C4-2B (cell line): ENCODE results near the gene ASB13.

Experiments used
- CTCF ChIP-seq: fragments of 450-650 bp; conservative IDR thresholded peaks from 2 replicates; pipeline ENCODE4 v1.5.1; 2017; ENCODE audit warnings: mild to moderate bottlenecking
- ZFX ChIP-seq: fragments of 450-650 bp; IDR thresholded peaks from 2 replicates; pipeline ENCODE4 v1.6.1; 2017

GRCh38 chr10:5592070-5592469, 74.3 kb downstream of the ASB13 start:
- no peak for TF ChIP-seq CTCF
- no peak for TF ChIP-seq ZFX
